Lower lobe of right lung (tissue), 2 donors: ENCODE data around the gene C2. TPM values are rescaled to one million over a fixed set of nuclear protein-coding genes. Genes with fewer than 3 reads are reported as not detected.

ENCODE experiments used
- ATAC-seq, 2 donors: fragments of 200-7000 bp; cut with Tn5 transposase; one replicate each; pipeline ENCODE4 v1.9.1; 2020 to 2022; ENCODE audit warnings: mild to moderate bottlenecking in 2 of 2, moderate library complexity in 2 of 2
- DNase-seq: peaks from one replicate; pipeline ENCODE4 v3.0.0-alpha.2; 2020
- H3K27ac ChIP-seq: fragments of 200-600 bp; one replicate; pipeline ENCODE4 v1.8.0; 2022
- H3K27me3 ChIP-seq: fragments of 200-600 bp; one replicate; pipeline ENCODE4 v1.8.0; 2022; ENCODE audit warnings: low read depth
- H3K36me3 ChIP-seq: fragments of 200-600 bp; one replicate; pipeline ENCODE4 v1.8.0; 2022; ENCODE audit warnings: mild to moderate bottlenecking
- H3K4me1 ChIP-seq: fragments of 200-600 bp; one replicate; pipeline ENCODE4 v1.8.0; 2022
- H3K4me3 ChIP-seq: fragments of 200-600 bp; one replicate; pipeline ENCODE4 v1.8.0; 2022; ENCODE audit warnings: mild to moderate bottlenecking
- H3K9me3 ChIP-seq: fragments of 200-600 bp; one replicate; pipeline ENCODE4 v1.8.0; 2022
- CTCF ChIP-seq: fragments of 200-600 bp; IDR thresholded peaks from one replicate; pipeline ENCODE4 v1.8.0; 2022; ENCODE audit warnings: antibody characterized with exemption, mild to moderate bottlenecking
- intact Hi-C: fragments of 100-400 bp; cut with DNase I; formaldehyde crosslinking; loops from one replicate; pipeline ENCODE4 v1.11.0; 2022
- total RNA-seq: library from RNA; stranded (reverse); fragmentation: NEBNext Ultra II Directional; extraction: Animal tissue kit (Norgen Biotek cat#: 25700); gene quantifications from one replicate; pipeline ENCODE4 v1.2.1, GENCODE V29; 2021
- donor health status: DM: no; HTN: yes; CAD: no; lungs with severe emphysema.

Gene C2
- total RNA-seq, 1 donor from 2014 or later, result 311 TPM

- Histone ChIP-seq H3K4me3 (no peak overlapping the region), H3K27me3 (no peaks in the 10 kb centered on the region), H3K27ac (no peak overlapping the region), H3K4me1 (peaks cover 3% of the 10 kb centered on the region), H3K9me3 (no peaks in the 10 kb centered on the region), H3K36me3 (peaks cover 2% of the 10 kb centered on the region)
- no peak for DNase-seq
- no peak for TF ChIP-seq CTCF
- ATAC-seq, result peak in 1 of 2 donors; percentile 10
- intact Hi-C loops, result no loop called here
These were observed 6.0 kb downstream of the C2 start for GRCh38 chr6:31933537-31933936.

GRCh38 chr6:31935021-31935420, 7.5 kb downstream of the C2 start:
- intact Hi-C loops, result no loop called here
- no peak for TF ChIP-seq CTCF
- Histone ChIP-seq H3K9me3 (no peaks in the 10 kb centered on the region), H3K27me3 (no peaks in the 10 kb centered on the region), H3K36me3 (peaks cover 16% of the 10 kb centered on the region), H3K4me3 (no peak overlapping the region), H3K27ac (no peak overlapping the region), H3K4me1 (no peaks in the 10 kb centered on the region)
- DNase-seq (no peak), ATAC-seq (no peak)

- DNase-seq (no peak), ATAC-seq (no peak)
- H3K9me3 ChIP-seq, result no peaks in the 10 kb centered on the region
- no peaks in the 10 kb centered on the region for H3K27me3 ChIP-seq
- peaks cover 24% of the 10 kb centered on the region for H3K36me3 ChIP-seq
- H3K27ac ChIP-seq, result no peak overlapping the region
- no peak overlapping the region for H3K4me3 ChIP-seq
- no peak for TF ChIP-seq CTCF
- intact Hi-C loops, result no loop called here
- H3K4me1 ChIP-seq, result no peaks in the 10 kb centered on the region
These were observed 8.3 kb downstream of the C2 start for GRCh38 chr6:31935823-31936222.

- Histone ChIP-seq H3K4me1 (peaks cover 7% of the 10 kb centered on the region), H3K27me3 (no peaks in the 10 kb centered on the region), H3K27ac (no peak overlapping the region), H3K36me3 (peaks cover 47% of the 10 kb centered on the region), H3K4me3 (no peak overlapping the region), H3K9me3 (no peaks in the 10 kb centered on the region)
- no peak for DNase-seq
- no peak for TF ChIP-seq CTCF
- intact Hi-C loops, result no loop called here
- ATAC-seq, result no peak
These were observed 12.7 kb downstream of the C2 start for GRCh38 chr6:31940256-31940664.

GRCh38 chr6:31943742-31944141, 16.2 kb downstream of the C2 start:
- ATAC-seq (no peak), DNase-seq (no peak)
- no peak overlapping the region for H3K27ac ChIP-seq
- intact Hi-C loops, result no loop called here
- no peaks in the 10 kb centered on the region for H3K27me3 ChIP-seq
- peaks cover 20% of the 10 kb centered on the region for H3K4me1 ChIP-seq
- no peak overlapping the region for H3K4me3 ChIP-seq
- no peaks in the 10 kb centered on the region for H3K9me3 ChIP-seq
- H3K36me3 ChIP-seq, result peaks cover 54% of the 10 kb centered on the region
- TF ChIP-seq CTCF, result no peak

- intact Hi-C loops, result no loop called here
- no peak for ATAC-seq
These were observed 17.6 kb downstream of the C2 start for GRCh38 chr6:31945154-31945506.

More at GRCh38 chr6:31945154-31945506, 17.6 kb downstream of the C2 start:
- Histone ChIP-seq H3K27me3 (no peaks in the 10 kb centered on the region), H3K4me3 (peak overlapping the region; percentile 39), H3K36me3 (peaks cover 43% of the 10 kb centered on the region), H3K27ac (peak overlapping the region; percentile 87), H3K4me1 (peaks cover 20% of the 10 kb centered on the region), H3K9me3 (no peaks in the 10 kb centered on the region)
- no peak for DNase-seq
- no peak for TF ChIP-seq CTCF
